GM21825 (cell line): ENCODE results near the gene LSM2.

Source experiments
- ATAC-seq: cut with Tn5 transposase; IDR thresholded peaks from one replicate; pipeline ENCODE4 v1.9.1; 2021; ENCODE audit warnings: mild to moderate bottlenecking, moderate library complexity; ENCODE audit not compliant: unreplicated experiment

The LSM2 gene

DNA sequence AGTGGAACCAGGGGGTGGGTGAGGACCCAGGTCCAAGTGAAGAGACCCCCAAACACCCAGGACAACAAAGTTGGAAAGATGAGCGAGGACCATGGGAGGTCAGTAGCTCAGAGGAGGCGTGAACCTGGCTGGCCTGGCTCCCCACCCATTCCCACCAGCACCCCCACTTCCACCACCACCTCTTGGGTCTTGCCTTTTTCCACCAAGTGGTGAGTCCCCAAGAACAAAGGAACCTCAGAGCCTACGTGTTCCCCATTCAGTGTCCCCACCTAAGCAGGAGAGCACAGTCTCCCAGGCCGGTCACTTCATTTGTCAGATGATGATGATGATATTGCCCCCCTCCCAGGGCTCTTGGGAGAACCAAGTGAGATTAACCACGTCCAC lies 29.1 kb downstream of the LSM2 start:
- no peak for ATAC-seq

DNA sequence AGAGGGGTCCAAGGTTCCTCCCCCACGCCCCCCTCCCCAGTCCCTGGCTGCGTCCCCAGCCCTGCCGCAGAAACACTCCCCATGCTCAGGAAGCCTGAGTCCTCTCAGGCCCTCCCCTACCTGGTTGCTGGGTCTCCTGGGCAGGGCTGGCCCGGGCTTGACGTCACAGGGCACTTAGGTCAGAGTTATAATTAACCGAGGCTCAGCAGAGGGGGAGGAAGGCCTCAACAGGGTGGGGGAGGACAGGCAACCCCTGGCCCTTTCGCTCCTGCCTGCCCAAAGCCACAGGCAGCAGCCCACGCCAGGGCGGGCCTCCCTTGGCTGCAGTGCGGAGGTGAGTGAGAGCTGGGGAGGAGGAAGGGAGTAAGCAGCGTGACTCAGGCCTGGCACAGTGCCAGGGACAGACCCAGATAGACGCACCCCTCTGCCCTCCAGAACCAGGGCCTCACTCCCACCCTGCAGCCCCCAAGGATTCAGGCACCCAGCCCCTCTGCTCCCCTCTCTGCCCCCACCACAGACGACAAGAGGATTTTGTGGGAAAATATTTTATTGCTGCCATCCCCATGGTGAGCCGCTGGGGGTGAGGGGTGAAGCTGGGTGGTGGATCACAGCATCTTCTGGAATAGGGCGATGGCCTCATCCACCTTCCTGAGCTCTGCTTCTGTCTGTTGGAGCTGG lies 29.6 kb downstream of the LSM2 start, which contains the start of gene VWA7:
TSS of gene VWA7 (minus strand) at position 340 of the 678 bp plus-strand sequence. CDS start 549 bp downstream, outside the sequence.
- ATAC-seq: peak; percentile 71

DNA sequence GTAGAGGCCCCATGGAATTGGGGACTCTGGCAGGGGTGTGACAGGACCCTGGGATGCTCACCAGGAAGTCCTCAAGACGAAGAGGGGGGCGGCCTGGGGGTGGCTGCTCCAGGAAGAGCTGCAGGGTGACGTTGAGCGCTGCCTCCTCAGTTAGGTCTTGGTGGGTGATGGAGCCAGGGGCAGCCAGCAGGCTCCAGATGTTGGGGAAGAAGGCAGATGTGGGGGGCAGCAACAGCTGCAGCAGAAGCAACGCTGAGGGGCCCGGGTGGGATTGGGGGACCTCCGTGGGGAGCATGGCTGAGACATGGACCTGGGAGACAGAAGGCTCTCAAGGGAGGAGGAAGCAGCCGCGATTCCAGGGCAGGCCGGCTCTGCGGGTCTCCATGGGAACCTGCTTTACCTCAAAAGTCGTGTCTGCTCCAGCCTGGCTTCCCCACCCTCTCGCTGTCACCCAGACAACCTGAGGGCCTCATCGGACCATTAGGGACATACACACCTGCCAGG lies 30.2 kb downstream of the LSM2 start:
- no peak for ATAC-seq

DNA sequence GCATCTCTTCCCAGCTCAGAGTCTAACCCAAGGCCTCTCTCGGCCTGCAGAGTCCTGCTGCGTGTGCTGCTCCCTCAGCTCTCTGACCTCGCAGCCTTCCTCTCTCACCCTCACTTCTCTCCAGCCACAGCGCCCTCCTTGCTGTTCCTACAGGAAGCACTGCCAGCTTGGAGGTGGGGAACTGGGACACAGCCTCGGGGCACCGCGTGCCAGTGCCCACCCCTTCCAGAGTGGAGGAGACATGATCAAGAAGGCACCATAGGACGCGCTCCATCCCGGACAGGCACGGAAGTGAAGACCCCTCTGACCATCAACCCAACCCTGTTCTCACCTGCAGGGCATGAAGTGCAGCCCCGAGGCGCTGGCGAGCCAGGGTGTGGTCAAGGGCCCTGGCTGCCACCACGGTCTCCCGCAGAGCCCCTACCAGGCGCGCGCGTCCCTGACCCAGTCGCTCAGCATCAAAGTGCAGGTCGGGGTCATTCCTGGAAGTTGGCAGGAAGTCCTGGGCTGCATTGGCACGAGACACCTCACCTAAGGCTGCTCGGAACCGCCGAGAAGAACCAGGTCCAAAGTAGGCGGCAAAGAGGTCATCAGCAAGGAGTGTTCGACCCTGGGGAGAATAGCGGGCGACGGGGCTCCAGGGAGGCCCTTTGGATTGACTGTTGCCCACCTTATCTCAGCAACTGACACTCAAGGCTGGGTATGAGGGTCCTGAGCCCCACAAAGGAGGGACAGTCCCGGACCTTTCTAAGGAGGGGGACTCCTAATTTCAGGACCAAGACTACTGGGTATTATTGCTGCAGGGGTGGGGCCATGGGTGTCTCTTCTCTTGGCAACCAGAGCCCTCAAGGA lies 30.9 kb downstream of the LSM2 start:
- no peak for ATAC-seq

DNA sequence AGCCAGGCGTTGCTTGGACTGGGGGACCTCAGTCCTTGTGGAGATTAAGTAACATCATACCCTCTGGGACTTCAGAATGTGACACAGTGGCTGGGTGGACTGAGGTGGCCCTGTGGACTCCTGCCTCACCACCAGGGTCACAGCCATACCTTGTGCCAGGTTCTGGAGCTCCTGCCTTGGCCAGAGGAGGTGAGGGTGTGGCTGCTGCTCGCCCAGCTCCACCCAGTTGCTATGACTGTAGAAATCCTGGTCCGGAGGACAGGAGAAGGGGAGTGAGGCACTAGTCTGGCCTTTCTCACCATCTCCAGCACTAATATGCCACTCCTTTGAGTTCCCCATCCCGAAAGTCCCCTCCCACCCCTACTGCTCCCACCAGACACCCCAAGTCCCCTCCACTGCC lies 31.6 kb downstream of the LSM2 start:
- no peak for ATAC-seq

DNA sequence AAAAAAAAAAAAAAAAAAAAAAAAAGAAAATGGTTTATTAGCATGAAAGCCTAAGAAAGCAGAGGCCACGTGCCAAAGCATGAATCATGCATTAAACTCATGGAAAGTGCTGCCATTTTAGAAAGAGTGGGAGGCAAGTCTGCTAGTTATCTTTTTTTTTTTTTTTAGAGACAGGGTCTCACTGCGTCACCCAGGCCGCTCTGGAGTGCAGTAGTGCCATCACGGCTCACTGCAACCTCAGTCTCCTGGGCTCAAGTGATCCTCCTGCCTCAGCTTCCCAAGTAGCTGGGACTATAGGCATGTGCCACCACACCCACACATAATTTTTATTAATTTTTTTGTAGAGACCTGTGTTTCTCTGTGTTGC lies 34.8 kb downstream of the LSM2 start:
- no peak for ATAC-seq

DNA sequence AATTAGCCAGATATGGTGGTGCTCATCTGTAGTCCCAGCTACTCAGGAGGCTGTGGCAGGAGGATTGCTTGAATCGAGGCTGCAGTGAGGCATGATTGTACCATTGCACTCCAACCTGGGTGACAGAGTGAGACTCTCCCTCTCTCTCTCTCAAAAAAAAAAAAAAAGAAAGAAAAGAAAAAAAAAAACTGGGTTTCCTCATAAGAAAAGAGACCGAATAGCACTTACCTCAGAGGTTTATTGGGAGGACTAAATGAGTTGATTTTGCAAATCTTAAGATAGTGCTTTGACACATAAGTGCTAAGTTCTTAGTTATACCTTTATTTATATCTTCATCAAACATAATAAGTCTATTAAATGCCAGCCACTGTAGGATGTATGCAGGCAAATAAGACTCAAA lies 35.9 kb downstream of the LSM2 start:
- ATAC-seq: no peak

DNA sequence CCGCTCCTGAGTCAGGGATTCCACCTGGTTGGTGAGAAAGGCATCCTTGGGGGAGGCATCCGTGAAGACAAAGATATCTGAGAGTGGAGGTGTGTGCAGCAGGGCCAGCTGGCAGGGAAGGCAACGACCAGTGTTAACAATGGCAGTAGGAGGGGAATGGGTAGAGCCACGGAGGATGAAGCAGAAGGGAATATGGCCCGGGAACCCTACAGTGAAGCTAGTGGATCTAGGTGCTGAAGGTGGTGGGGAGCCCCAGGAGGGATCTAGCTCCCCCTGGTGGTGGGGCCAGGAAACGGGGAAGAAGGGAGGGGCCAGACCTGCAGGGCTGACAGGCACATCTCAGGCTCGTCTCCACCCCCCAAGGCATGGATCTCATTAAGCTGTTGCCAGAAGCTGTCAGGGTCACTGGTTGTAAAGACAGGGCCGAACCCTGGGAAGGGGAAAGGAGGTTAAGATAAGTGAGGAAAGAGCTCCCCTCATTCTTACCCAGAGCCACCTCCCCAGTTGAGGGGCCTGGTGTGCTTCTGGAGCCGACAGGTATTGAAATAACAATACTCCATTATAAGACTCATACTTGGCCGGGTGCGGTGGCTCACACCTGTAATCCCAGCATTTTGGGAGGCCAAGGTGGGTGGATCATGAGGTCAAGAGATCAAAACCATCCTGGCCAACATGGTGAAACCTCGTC lies 36.9 kb downstream of the LSM2 start:
- no peak for ATAC-seq

DNA sequence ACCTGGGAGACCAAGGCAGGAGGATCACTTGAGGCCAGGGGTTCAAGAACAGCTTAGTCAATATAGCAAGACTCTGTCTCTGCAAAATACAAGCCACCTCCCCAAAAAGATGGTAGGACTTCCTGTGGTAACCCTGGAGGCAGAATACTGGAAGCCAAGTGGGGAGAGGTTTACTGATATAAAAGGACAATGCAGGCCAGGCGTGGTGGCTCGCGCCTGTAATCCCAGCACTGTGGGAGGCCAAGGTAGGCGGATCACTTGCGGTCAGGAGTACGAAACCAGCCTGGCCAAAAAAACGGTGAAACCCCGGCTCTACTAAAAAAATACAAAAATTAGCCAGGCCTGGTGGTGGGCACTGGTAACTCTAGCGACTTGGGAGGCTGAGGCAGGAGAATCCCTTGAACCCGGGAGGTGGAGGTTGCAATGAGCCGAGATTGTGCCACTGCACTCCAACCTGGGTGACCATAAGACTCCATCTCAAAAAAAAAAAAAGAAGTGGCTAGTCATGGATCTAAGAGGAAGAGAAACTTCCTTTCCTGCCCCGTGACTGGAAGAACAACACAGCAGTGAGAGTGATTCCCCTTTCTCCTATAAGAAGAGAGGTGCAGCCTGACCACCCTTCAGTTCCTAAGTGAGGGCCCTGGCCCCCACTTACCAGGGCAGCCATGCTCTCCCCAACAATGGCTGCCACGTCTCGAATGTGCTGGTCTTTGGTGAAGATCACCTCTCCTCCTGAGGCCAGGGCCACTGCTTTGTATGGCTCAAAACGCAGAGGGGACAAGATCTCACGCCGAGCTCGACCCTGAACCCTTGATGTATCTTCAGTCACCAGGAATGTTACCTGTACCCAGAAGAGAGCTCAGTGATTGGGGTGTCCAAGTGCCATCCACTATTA lies 38.2 kb downstream of the LSM2 start:
- ATAC-seq: no peak

DNA sequence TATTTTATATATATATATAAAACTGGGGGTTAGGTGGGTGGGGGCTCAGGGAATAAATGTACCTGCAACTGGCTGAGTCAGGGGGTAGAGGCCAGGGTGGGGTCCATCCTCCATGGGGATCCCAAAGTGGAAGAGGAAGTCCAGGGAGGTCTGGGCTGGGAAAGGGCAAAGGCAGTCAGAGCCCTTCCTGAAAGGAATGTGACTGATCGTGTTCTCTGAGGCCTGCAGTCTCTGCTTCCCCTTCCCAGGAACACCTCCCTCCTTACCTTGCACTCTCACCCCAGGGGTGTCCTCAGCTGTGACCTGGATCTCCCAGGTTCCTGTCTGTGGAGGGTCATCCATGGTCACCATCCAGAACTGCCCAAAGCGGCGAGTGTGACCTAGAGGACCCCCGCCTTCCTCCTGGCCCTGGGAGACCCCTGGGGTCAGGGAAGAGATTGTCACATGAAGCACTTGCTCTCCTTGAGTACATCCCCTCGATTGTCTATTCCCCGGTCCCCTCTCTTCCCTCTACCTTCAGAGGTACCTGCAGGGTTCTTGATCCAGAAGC lies 39.6 kb downstream of the LSM2 start:
- no peak for ATAC-seq

DNA sequence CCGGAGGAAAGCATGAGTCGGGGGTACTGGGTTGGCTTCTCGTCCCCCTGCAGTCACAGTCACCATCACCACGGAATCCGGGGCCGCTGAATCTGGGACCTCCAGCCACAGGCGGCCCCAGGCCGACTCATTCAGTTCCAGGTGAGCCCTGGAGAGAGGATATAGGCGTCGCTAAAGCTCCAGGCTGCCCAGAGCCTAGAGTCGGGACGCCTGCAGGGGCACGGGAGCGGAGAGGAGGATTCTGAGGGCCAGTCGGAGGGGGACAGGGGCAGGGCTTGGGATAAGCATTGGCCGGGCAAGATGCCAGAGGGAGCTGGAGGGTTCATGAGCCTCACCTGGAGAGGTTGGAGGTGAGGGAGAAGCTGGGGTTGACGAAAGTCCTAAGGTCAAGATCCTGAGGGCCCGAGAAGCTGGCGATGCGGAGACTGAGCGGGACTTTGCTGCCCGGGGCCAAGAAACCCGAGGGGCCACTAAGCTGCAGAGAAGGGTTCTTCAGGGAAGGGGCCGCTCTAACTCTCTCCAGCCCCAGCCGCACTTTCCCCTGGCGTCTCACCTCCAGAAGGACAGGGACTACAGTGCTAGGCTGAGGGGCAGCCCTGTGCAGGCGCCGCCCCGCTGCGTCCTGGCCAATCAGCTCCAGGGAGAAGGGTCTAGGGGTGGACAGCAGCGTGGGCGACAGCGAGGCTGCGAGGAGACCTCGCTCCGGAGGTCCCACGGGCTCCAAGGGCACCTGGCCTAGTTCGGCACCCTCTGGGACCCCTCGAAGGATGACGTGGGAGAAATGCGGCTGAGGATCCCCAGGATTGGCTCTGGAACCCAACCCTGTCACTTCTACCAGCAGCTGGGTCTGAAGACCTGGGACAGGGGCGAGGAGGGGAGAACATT lies 40.6 kb downstream of the LSM2 start:
- no peak for ATAC-seq

DNA sequence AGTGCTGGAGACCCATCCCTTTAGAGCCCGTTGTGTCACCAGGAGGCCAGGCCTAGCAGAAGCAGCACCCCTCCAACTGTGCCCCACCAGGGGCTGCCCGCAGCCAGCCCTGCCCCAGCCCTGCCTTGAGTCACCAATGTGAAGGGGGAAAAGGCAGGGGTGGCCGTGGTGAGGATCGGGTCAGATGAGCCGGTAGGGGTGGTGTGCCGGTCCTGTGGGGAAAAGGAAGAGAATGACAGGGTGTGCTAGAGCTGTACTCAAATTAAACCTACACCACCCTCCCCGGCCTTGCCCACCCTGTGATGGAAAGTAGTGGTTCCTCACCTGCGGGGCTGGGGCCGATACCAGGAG lies 41.2 kb downstream of the LSM2 start:
- no peak for ATAC-seq

DNA sequence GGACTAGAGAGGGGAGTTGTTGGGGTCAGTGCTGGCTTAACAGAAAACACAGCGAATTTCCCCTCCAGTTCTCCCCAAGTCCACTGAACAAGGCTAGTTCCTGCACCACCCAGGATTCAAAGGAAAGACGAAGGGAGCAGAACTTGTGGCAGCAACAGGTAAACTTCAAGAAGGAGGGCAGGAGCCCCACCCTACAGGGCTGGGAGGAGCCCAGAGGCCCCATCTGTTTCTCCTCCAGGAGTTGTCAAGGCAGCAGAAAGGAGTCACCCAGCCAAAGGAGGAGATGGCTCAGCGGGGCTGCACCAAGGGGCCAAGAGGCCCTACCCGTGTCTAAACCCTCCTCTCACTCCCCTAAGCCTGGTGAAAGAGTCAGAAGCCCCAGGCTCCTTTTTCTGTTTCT lies 42.6 kb downstream of the LSM2 start:
- no peak for ATAC-seq

DNA sequence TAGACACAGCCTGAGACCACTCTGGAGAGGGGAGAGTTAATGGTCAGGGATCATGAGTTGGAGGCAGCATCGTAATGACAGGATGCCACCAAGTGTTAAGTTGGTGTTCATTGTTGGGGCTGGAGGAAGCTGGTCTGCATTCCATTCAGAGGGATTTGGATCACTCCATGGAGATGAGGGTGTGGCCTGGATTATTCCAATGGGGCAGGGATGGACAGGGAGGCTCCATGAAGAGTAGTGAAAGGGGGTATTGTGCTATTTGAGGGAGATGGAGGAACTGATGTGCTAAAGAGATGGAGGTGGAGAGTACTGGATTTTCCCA lies 43.2 kb downstream of the LSM2 start:
- ATAC-seq: no peak

DNA sequence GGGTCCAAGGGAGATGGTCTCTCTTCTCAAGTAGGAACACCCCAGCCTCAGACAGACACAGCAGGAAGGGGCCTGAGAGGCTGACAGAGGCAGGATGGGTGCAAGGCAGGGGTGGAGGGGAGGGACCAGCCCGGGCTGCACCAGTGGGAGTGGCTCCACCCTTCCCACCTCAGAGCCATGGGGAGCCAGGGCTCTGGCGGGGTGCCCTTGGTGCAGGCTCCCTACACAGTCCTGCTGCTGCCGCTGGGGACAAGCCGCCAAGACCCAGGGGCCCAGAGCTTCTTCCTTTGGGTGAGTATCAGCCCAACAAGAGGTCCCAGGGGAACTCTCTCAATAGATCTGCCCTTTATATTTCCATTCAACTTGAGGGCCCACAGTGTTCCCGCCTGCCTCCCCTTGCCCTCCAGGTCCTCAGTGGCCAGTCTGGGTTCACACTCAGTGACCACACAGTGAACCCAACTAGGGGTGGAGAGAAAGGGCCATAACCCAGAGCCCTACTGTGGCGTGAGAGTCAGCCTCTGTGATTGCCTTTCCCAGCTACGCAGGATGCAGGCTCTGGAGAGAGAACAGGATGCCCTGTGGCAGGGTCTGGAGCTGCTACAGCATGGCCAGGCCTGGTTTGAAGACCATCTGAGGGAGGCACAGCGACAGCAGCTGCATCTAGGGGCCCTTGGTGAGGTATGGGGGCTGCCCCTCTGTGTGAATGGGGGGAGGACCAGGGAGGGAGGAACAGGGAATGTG lies 43.7 kb downstream of the LSM2 start:
- no peak for ATAC-seq

DNA sequence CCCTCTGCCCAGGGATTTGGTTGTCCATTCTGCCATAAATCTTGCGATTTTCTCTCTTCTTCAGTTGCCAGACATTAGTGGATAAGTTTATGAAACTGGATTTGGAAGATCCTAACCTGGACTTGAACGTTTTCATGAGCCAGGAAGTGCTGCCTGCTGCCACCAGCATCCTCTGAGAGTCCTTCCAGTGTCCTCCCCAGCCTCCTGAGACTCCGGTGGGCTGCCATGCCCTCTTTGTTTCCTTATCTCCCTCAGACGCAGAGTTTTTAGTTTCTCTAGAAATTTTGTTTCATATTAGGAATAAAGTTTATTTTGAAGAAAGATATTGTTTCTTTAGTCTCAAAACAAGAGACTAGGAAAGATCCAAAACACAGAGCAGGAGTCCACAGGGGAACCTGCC lies 44.4 kb downstream of the LSM2 start, which contains the start of gene SAPCD1:
TSS of gene SAPCD1 (plus strand) at position 301 of the 400 bp plus-strand sequence. CDS start 399 bp downstream, outside the sequence.
- no peak for ATAC-seq

DNA sequence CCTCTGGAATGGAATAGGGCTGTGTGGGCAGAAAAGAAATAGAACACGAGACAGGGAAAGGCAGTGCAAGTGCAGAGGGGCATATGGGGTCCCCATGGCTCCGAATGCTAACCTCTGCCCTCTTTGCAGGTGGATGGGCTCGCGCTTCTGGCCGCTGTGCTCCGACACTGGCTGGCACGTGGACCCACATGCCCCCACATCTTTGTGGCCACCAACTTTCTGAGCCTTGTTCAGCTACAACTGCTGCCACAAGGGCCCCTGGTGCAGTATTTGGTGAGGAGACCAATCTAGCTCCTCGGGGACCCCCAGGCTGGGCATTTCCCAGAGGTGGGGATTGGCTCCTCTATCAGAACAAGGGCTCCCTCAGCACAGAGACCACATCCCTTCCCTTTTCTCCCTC lies 45.4 kb downstream of the LSM2 start:
- ATAC-seq: no peak

DNA sequence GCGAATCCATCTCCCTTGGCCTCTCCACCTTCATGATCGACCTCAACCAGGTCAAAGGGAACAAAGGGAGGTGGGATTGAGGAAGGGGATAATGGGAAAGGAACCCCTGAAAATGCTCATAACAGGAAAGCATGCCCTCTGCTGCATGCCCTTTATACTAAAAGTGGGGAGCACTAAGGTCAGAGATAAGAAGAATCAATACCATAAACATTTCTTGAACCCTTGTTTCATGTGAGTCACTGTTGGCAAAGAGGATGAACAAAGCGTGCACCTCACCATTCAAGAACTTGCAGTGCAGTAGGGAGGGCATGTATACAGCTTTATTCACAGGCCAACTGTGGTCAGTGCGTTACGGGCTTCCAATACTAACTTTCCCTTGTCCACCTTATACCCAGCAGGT lies 46.0 kb downstream of the LSM2 start:
- ATAC-seq: no peak

DNA sequence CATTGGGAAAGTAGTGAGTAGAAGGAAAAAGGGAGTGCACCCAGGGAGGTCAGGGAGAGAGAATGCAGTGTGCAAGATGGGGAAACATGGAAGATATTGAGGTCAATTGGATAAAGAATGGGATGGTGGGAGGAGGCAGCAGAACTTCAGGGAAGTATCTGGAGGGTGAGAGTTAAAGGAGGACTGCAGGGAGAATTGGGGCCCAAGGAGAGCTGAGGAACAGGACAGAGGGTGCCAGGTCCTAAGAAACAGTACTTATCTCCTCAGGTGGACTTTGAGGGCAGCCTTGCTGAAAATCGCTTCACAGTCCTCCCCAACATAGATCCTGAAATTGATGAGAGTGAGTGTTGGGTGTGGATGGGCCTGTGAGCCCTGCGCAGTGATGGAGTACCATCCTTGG lies 48.5 kb downstream of the LSM2 start:
- no peak for ATAC-seq
